ENCODE measurements around the gene PTPRJ.

DNA sequence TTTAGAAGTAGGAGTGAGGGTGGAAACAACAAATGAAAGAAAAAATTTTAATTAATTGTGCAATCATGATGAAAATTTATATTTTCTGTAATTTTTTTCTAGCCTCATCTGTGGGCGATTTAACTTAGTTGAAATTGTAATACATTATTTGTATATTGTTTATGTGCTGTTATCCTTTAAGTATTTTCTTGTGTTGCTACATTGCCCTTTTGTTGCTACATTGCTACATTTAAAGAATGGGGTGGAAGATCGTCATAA is 130.1 kb downstream of the PTPRJ start:
- no peak for TF ChIP-seq CTCF (conservative IDR thresholded peaks at IDR 0.05; ENCODE audit: low read length)
- no peak for TF ChIP-seq EZH2phosphoT487 (IDR thresholded peaks at IDR 0.05; ENCODE audit: borderline replicate concordance)

Data from Loucy (cell line).